Right atrium auricular region (tissue), 2 donors: Measurements from ENCODE around the gene COL15A1. TPM values are rescaled to one million over a fixed set of nuclear protein-coding genes. Genes with fewer than 3 reads are reported as not detected.

ENCODE experiments used
- DNase-seq: peaks from one replicate; pipeline ENCODE4 v3.0.0-alpha.2; 2019; ENCODE audit warnings: low spot score
- H3K27ac ChIP-seq, 2 donors: fragments of 200-600 bp; sonication (generic); 1 replicate in 1 of 2; 2 replicates in 1 of 2; pipeline ENCODE4 v1.5.1; 2016 to 2019
- H3K27me3 ChIP-seq, 2 donors: fragments of 200-600 bp; sonication (generic); one replicate each; pipeline versions ENCODE4 v1.5.1 to v1.6.0; 2017 to 2019
- H3K36me3 ChIP-seq: fragments of 200-600 bp; sonication (generic); one replicate; pipeline ENCODE4 v1.5.1; 2016
- H3K4me1 ChIP-seq, 2 donors: fragments of 200-600 bp; sonication (generic); one replicate each; pipeline versions ENCODE4 v1.5.1 to v1.6.0; 2017 to 2019
- H3K4me3 ChIP-seq, 2 donors: fragments of 200-600 bp; sonication (generic); 1 replicate in 1 of 2; 2 replicates in 1 of 2; pipeline ENCODE4 v1.5.1; 2017 to 2019; ENCODE audit warnings: mild to moderate bottlenecking in 1 of 2, moderate library complexity in 1 of 2
- H3K9me3 ChIP-seq, 2 donors: fragments of 200-600 bp; sonication (generic); one replicate each; pipeline ENCODE4 v1.5.1; 2019
- total RNA-seq, 2 donors: library from RNA; depleted of rRNA; stranded (reverse); fragments of >200 nt; gene quantifications; one replicate each; pipeline ENCODE4 v1.1.0, GENCODE V29; 2016
- TF ChIP-seq, protein P1 (sequence below), 2 donors: fragments of 200-600 bp; sonication (generic); IDR thresholded peaks; one replicate each; pipeline ENCODE4 v1.5.1; 2019; ENCODE audit warnings: antibody characterized with exemption in 2 of 2

The COL15A1 gene
- total RNA-seq, 2 donors from 2014 or later: 22.4 to 38.2 TPM

- Histone ChIP-seq H3K36me3 (no peaks in the 10 kb centered on the region), H3K27ac (peak overlapping the region; percentile 12 to 60)
- DNase-seq: peak; percentile 56
Measured at GRCh38 chr9:98992885-98993569, 49.3 kb downstream of the COL15A1 start.

GRCh38 chr9:98993570-98993945, 49.9 kb downstream of the COL15A1 start:
- Histone ChIP-seq H3K4me3 (no peak overlapping the region), H3K36me3 (no peaks in the 10 kb centered on the region), H3K27me3 (no peaks in the 10 kb centered on the region), H3K9me3 (no peaks in the 10 kb centered on the region), H3K27ac (peak overlapping the region; percentile 12 to 60), H3K4me1 (peaks cover 0 to 73% of the 10 kb centered on the region in 2 donors)
- TF ChIP-seq, protein P1, sequence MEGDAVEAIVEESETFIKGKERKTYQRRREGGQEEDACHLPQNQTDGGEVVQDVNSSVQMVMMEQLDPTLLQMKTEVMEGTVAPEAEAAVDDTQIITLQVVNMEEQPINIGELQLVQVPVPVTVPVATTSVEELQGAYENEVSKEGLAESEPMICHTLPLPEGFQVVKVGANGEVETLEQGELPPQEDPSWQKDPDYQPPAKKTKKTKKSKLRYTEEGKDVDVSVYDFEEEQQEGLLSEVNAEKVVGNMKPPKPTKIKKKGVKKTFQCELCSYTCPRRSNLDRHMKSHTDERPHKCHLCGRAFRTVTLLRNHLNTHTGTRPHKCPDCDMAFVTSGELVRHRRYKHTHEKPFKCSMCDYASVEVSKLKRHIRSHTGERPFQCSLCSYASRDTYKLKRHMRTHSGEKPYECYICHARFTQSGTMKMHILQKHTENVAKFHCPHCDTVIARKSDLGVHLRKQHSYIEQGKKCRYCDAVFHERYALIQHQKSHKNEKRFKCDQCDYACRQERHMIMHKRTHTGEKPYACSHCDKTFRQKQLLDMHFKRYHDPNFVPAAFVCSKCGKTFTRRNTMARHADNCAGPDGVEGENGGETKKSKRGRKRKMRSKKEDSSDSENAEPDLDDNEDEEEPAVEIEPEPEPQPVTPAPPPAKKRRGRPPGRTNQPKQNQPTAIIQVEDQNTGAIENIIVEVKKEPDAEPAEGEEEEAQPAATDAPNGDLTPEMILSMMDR (IDR thresholded peaks at IDR 0.05): no peak
- DNase-seq: peak; percentile 83

More at GRCh38 chr9:98992885-98993569, 49.3 kb downstream of the COL15A1 start:
- peaks cover 0 to 73% of the 10 kb centered on the region in 2 donors for H3K4me1 ChIP-seq
- no peak overlapping the region for H3K4me3 ChIP-seq
- no peaks in the 10 kb centered on the region for H3K27me3 ChIP-seq
- TF ChIP-seq, protein P1 (IDR thresholded peaks at IDR 0.05): no peak
- no peaks in the 10 kb centered on the region for H3K9me3 ChIP-seq

DNA sequence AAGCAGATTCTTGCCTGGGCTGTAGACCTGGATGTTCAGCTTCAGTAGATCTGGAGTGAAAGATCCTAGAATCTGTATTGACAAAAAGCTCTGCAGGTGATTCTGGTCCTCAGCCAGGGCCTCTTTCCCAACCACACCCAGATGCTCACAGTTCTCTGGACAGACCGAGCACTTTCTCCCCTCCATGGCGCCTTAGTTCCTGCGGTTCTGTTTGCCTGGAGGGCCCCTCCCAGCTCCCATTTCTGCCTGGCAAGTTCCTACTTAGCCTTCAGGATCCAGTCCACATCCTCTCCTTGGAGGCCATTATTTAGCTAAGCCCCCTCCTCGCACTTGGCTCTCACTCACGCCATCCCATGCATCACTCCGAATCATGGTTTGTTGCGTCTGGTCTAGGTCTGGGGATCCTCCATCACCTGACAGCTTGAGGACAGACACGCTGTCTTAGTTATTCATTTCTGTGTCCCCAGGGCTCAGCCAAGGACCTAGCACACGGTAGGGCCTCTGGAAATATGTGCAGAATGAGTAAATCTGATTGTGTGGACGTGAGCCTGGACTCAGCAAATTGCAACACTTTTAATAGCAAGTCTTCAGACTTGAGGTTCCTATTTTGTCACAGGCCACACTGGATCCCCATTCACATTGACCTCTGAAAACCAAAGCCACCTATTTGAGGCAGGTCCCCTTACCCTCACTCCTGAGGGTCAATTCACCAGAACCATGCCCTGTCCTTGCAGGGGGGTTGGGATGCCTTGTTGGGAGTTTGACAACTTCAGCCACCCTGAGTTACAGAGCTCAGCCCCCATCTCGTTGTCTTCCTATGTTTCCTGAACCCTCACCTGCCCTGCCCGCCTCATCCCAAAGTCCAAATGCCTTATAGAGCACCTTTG, 50.7 kb downstream of the COL15A1 start:
- DNase-seq: no peak
- H3K4me3 ChIP-seq: no peak overlapping the region
- H3K9me3 ChIP-seq: no peaks in the 10 kb centered on the region
- no peaks in the 10 kb centered on the region for H3K36me3 ChIP-seq
- H3K4me1 ChIP-seq: peaks cover 0 to 74% of the 10 kb centered on the region in 2 donors
- H3K27me3 ChIP-seq: no peaks in the 10 kb centered on the region
- H3K27ac ChIP-seq: peak overlapping the region; percentile 49 to 60
- TF ChIP-seq, protein P1 (IDR thresholded peaks at IDR 0.05): no peak

- DNase-seq: no peak
- no peaks in the 10 kb centered on the region for H3K27me3 ChIP-seq
- TF ChIP-seq, protein P1 (IDR thresholded peaks at IDR 0.05): no peak
- H3K4me3 ChIP-seq: no peak overlapping the region
- H3K4me1 ChIP-seq: peaks cover 0 to 70% of the 10 kb centered on the region in 2 donors
- H3K27ac ChIP-seq: peak overlapping the region; percentile 20 to 49
- H3K36me3 ChIP-seq: no peaks in the 10 kb centered on the region
- no peaks in the 10 kb centered on the region for H3K9me3 ChIP-seq
Measured at GRCh38 chr9:98995059-98995671, 51.5 kb downstream of the COL15A1 start.

- TF ChIP-seq, protein P1 (IDR thresholded peaks at IDR 0.05): no peak
- Histone ChIP-seq H3K9me3 (no peaks in the 10 kb centered on the region), H3K27me3 (no peaks in the 10 kb centered on the region), H3K4me1 (peaks cover 0 to 72% of the 10 kb centered on the region in 2 donors), H3K4me3 (no peak overlapping the region), H3K27ac (peak overlapping the region in 1 of 2 donors; percentile 20), H3K36me3 (no peaks in the 10 kb centered on the region)
- DNase-seq: no peak
Measured at GRCh38 chr9:98995971-98996504, 52.3 kb downstream of the COL15A1 start.
